Lower leg skin (tissue), 3 donors: ENCODE data around the gene GIGYF2.

Experiments used
- CTCF ChIP-seq, 3 donors: fragments of 450-650 bp; IDR thresholded peaks; one replicate each; pipeline ENCODE4 v1.5.1; 2016; ENCODE audit warnings: antibody characterized with exemption in 3 of 3, mild to moderate bottlenecking in 3 of 3, moderate library complexity in 2 of 3
- POLR2A ChIP-seq, 2 donors: fragments of 450-650 bp; IDR thresholded peaks; one replicate each; pipeline ENCODE4 v1.6.1; 2016 to 2017; ENCODE audit warnings: antibody characterized with exemption in 2 of 2, mild to moderate bottlenecking in 1 of 2, moderate library complexity in 1 of 2

GRCh38 chr2:232707076-232707475 lies 9.9 kb downstream of the GIGYF2 start:
- no peak for TF ChIP-seq CTCF (IDR thresholded peaks at IDR 0.05)
- TF ChIP-seq POLR2A (IDR thresholded peaks at IDR 0.05), result no peak
